Measurements from ENCODE around the gene SIVA1. TPM values are rescaled to one million over a fixed set of nuclear protein-coding genes. Genes with fewer than 3 reads are reported as not detected.

The SIVA1 gene
- polyA plus RNA-seq (2013), result 51.4 TPM

- peaks cover 0 to 32% (median 30%) of the 10 kb centered on the region in 4 experiments for H3K36me3 ChIP-seq (ENCODE audit: control insufficient read depth in 4 of 4, insufficient read depth in 4 of 4, low read length in 3 of 4)
- CTCF ChIA-PET, result interaction anchor here (0.7 to 2.1 kb wide), 7 partner anchors 10 to 182 kb away, joined by 3 to 9 read pairs (median 3); no protein-coding TSS in a partner anchor
- H3K27me3 ChIP-seq (replicated peaks in 2 of 5; ENCODE audit: control insufficient read depth in 4 of 5, insufficient read depth in 5 of 5, low read length in 4 of 5), result no peaks in the 10 kb centered on the region
- H3K4me3 ChIP-seq (ENCODE audit: control insufficient read depth in 1 of 7, extremely low read depth in 1 of 7, insufficient read depth in 4 of 7, low read depth in 2 of 7, low read length in 6 of 7), result peak within 1 kb of the TSS; percentile 82 to 100 (median 94)
- peak within 1 kb of the TSS; percentile 74 to 93 for H3K27ac ChIP-seq (ENCODE audit: insufficient read depth in 1 of 2, low read depth in 1 of 2, low read length in 2 of 2, poor library complexity in 1 of 2, severe bottlenecking in 2 of 2)
- H3K9me3 ChIP-seq (ENCODE audit: control extremely low read depth in 1 of 5, control insufficient read depth in 4 of 5, insufficient read depth in 2 of 5, low read depth in 1 of 5, low read length in 4 of 5), result no peaks in the 10 kb centered on the region
- DNase-seq, result peak; percentile 99 to 100 (median 100)
- POLR2A ChIA-PET, result interaction anchor here (0.6 to 1.0 kb wide), 2 partner anchors 76 to 836 kb away, joined by 3 read pairs; no protein-coding TSS in a partner anchor
- peaks cover 4 to 42% (median 24%) of the 10 kb centered on the region in 4 experiments for H3K4me1 ChIP-seq (ENCODE audit: control extremely low read depth in 1 of 4, control insufficient read depth in 4 of 4, insufficient read depth in 4 of 4, low read length in 3 of 4)
- 0% methylated on average over 88 of the region's 95 CpGs for WGBS (ENCODE audit: insufficient coverage)
Observed at GRCh38 chr14:104752735-104753527, at the start of gene SIVA1. Gene SIVA1, plus strand, starts transcription at chr14:104753147. Its CDS starts 55 bp downstream, at chr14:104753202.

GRCh38 chr14:104703269-104703668 lies 49.7 kb upstream of the SIVA1 start:
- Histone ChIP-seq H3K27ac (ENCODE audit: insufficient read depth in 1 of 2, low read depth in 1 of 2, low read length in 2 of 2, poor library complexity in 1 of 2, severe bottlenecking in 2 of 2) (no peak overlapping the region), H3K36me3 (ENCODE audit: control insufficient read depth in 4 of 4, insufficient read depth in 4 of 4, low read length in 3 of 4) (peaks cover 0 to 55% (median 27%) of the 10 kb centered on the region in 4 experiments), H3K9me3 (ENCODE audit: control extremely low read depth in 1 of 5, control insufficient read depth in 4 of 5, insufficient read depth in 2 of 5, low read depth in 1 of 5, low read length in 4 of 5) (no peaks in the 10 kb centered on the region), H3K4me3 (ENCODE audit: control insufficient read depth in 1 of 7, extremely low read depth in 1 of 7, insufficient read depth in 4 of 7, low read depth in 2 of 7, low read length in 6 of 7) (no peak overlapping the region), H3K4me1 (ENCODE audit: control extremely low read depth in 1 of 4, control insufficient read depth in 4 of 4, insufficient read depth in 4 of 4, low read length in 3 of 4) (peaks cover 0 to 18% (median 8%) of the 10 kb centered on the region in 4 experiments), H3K27me3 (replicated peaks in 2 of 5; ENCODE audit: control insufficient read depth in 4 of 5, insufficient read depth in 5 of 5, low read length in 4 of 5) (no peaks in the 10 kb centered on the region)
- ChIA-PET POLR2A (no interaction called here), CTCF (interaction anchor here (1.8 to 3.5 kb wide), 2 partner anchors 8 to 38 kb away, joined by 4 to 8 read pairs; no protein-coding TSS in a partner anchor)
- WGBS (ENCODE audit: insufficient coverage), result 97% methylated on average over 28 of the region's 28 CpGs
- no peak for DNase-seq

GRCh38 chr14:104704252-104704651 lies 48.7 kb upstream of the SIVA1 start:
- H3K27ac ChIP-seq (ENCODE audit: insufficient read depth in 1 of 2, low read depth in 1 of 2, low read length in 2 of 2, poor library complexity in 1 of 2, severe bottlenecking in 2 of 2), result no peak overlapping the region
- ChIA-PET CTCF (interaction anchor here (0.8 to 3.5 kb wide), 3 partner anchors 14 to 39 kb away, joined by 3 to 8 read pairs (median 3); no protein-coding TSS in a partner anchor), POLR2A (no interaction called here)
- peaks cover 0 to 17% (median 8%) of the 10 kb centered on the region in 4 experiments for H3K4me1 ChIP-seq (ENCODE audit: control extremely low read depth in 1 of 4, control insufficient read depth in 4 of 4, insufficient read depth in 4 of 4, low read length in 3 of 4)
- H3K27me3 ChIP-seq (replicated peaks in 2 of 5; ENCODE audit: control insufficient read depth in 4 of 5, insufficient read depth in 5 of 5, low read length in 4 of 5), result no peaks in the 10 kb centered on the region
- WGBS (ENCODE audit: insufficient coverage), result 97% methylated on average over 22 of the region's 22 CpGs
- H3K4me3 ChIP-seq (ENCODE audit: control insufficient read depth in 1 of 7, extremely low read depth in 1 of 7, insufficient read depth in 4 of 7, low read depth in 2 of 7, low read length in 6 of 7), result no peak overlapping the region
- no peak for DNase-seq
- H3K9me3 ChIP-seq (ENCODE audit: control extremely low read depth in 1 of 5, control insufficient read depth in 4 of 5, insufficient read depth in 2 of 5, low read depth in 1 of 5, low read length in 4 of 5), result no peaks in the 10 kb centered on the region
- peaks cover 0 to 61% (median 27%) of the 10 kb centered on the region in 4 experiments for H3K36me3 ChIP-seq (ENCODE audit: control insufficient read depth in 4 of 4, insufficient read depth in 4 of 4, low read length in 3 of 4)

- H3K27ac ChIP-seq (ENCODE audit: insufficient read depth in 1 of 2, low read depth in 1 of 2, low read length in 2 of 2, poor library complexity in 1 of 2, severe bottlenecking in 2 of 2), result no peak overlapping the region
- DNase-seq, result peak in 1 of 3 donors; percentile 28
- POLR2A ChIA-PET, result no interaction called here
- CTCF ChIA-PET, result interaction anchor here (0.5 to 3.5 kb wide), 9 partner anchors 8 to 152 kb away, joined by 3 to 8 read pairs (median 3); no protein-coding TSS in a partner anchor
- peaks cover 0 to 6% (median 3%) of the 10 kb centered on the region in 4 experiments for H3K4me1 ChIP-seq (ENCODE audit: control extremely low read depth in 1 of 4, control insufficient read depth in 4 of 4, insufficient read depth in 4 of 4, low read length in 3 of 4)
- no peaks in the 10 kb centered on the region for H3K27me3 ChIP-seq (replicated peaks in 2 of 5; ENCODE audit: control insufficient read depth in 4 of 5, insufficient read depth in 5 of 5, low read length in 4 of 5)
- H3K4me3 ChIP-seq (ENCODE audit: control insufficient read depth in 1 of 7, extremely low read depth in 1 of 7, insufficient read depth in 4 of 7, low read depth in 2 of 7, low read length in 6 of 7), result no peak overlapping the region
- H3K9me3 ChIP-seq (ENCODE audit: control extremely low read depth in 1 of 5, control insufficient read depth in 4 of 5, insufficient read depth in 2 of 5, low read depth in 1 of 5, low read length in 4 of 5), result no peaks in the 10 kb centered on the region
- H3K36me3 ChIP-seq (ENCODE audit: control insufficient read depth in 4 of 4, insufficient read depth in 4 of 4, low read length in 3 of 4), result peaks cover 0 to 73% (median 33%) of the 10 kb centered on the region in 4 experiments
- 98% methylated on average over 20 of the region's 21 CpGs for WGBS (ENCODE audit: insufficient coverage)
Observed at GRCh38 chr14:104705340-104706047, 47.5 kb upstream of the SIVA1 start.

- Histone ChIP-seq H3K27me3 (replicated peaks in 2 of 5; ENCODE audit: control insufficient read depth in 4 of 5, insufficient read depth in 5 of 5, low read length in 4 of 5) (no peaks in the 10 kb centered on the region), H3K36me3 (ENCODE audit: control insufficient read depth in 4 of 4, insufficient read depth in 4 of 4, low read length in 3 of 4) (peaks cover 0 to 76% (median 43%) of the 10 kb centered on the region in 4 experiments), H3K27ac (ENCODE audit: insufficient read depth in 1 of 2, low read depth in 1 of 2, low read length in 2 of 2, poor library complexity in 1 of 2, severe bottlenecking in 2 of 2) (no peak overlapping the region), H3K4me1 (ENCODE audit: control extremely low read depth in 1 of 4, control insufficient read depth in 4 of 4, insufficient read depth in 4 of 4, low read length in 3 of 4) (no peaks in the 10 kb centered on the region), H3K4me3 (ENCODE audit: control insufficient read depth in 1 of 7, extremely low read depth in 1 of 7, insufficient read depth in 4 of 7, low read depth in 2 of 7, low read length in 6 of 7) (no peak overlapping the region), H3K9me3 (ENCODE audit: control extremely low read depth in 1 of 5, control insufficient read depth in 4 of 5, insufficient read depth in 2 of 5, low read depth in 1 of 5, low read length in 4 of 5) (no peaks in the 10 kb centered on the region)
- no peak for DNase-seq
- 94% methylated on average over 12 of the region's 28 CpGs for WGBS (ENCODE audit: insufficient coverage)
- ChIA-PET POLR2A (no interaction called here), CTCF (interaction anchor here (0.7 to 3.0 kb wide), 10 partner anchors 8 to 55 kb away, joined by 3 to 13 read pairs (median 4); no protein-coding TSS in a partner anchor)
Observed at GRCh38 chr14:104706733-104707607, 46.0 kb upstream of the SIVA1 start.

Measured in common myeloid progenitor, CD34-positive (primary cell).